CD4-positive, alpha-beta T cell treated with Interleukin-15 for 4 hours (primary cell): ENCODE results near the gene NFATC1.

Source experiments
- DNase-seq: peaks from one replicate; pipeline ENCODE4 v3.0.0-alpha.2; 2020; ENCODE audit warnings: low spot score

The NFATC1 gene

DNA sequence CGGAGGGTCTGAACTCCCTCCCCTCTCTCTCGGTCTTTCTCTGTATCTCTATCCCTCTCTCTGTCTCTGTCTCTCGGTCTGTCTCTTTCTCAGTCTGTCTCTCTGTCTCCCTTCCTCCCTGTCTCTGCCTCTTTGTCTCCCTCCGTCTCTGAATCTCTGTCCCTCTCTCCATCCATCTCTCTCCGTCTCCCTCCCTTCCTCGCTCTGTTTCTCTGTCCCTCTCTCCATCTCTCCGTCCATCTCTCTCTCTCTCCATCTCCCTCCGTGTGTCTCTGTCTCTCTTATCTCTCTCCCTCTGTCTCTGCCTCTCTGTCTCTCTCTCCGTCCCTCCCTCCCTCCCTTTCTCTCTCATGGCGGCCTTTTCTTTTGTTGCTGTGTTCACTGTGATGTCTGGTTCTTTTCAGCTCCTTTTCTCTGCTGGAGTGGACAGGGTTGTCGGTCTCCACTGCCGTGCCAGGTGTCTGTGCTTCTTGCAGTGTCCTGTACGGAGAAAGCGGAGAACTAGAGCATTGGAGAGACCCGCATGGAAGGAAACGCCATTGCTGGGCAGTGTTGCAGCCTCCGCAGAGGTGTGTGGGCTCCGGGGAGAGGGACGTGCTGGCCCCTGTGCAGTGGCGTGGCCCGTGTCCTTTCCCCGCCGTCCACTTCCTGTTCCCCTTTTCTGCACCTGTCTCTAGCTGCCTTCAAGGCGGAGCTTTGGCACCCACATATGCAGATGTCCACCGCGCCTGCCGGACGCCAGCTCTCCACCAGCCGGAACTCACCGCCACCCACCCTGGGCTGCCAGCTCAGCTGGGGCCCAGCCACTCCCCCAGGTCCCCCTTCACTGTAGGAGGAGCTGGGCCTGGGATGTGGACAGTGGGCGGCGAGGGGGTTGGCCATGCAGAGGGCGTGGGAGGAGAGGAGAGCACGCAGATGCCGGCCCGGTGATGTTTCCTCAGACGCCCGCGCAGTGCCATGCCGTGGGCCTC is 113.1 kb downstream of the NFATC1 start:
- DNase-seq = no peak

DNA sequence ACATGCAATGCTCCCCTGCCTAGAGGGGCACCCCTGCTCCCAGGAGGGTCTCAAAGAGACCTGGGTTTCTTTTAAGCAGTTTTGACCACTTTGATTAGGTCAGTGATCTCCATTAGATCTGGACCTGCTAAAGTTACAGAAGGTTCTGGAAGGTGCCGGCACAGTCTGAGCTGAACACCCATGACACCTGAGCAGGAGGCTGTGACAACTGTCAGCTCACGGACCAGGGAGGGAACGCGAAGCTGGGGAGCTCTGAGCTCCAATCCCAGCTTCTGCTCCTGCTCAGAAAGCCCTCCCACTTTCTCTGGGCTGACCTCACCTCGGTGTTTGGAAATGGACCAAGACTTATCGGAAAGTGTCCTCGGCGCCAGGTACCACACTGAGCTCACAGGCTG is 113.8 kb downstream of the NFATC1 start:
- DNase-seq = no peak

DNA sequence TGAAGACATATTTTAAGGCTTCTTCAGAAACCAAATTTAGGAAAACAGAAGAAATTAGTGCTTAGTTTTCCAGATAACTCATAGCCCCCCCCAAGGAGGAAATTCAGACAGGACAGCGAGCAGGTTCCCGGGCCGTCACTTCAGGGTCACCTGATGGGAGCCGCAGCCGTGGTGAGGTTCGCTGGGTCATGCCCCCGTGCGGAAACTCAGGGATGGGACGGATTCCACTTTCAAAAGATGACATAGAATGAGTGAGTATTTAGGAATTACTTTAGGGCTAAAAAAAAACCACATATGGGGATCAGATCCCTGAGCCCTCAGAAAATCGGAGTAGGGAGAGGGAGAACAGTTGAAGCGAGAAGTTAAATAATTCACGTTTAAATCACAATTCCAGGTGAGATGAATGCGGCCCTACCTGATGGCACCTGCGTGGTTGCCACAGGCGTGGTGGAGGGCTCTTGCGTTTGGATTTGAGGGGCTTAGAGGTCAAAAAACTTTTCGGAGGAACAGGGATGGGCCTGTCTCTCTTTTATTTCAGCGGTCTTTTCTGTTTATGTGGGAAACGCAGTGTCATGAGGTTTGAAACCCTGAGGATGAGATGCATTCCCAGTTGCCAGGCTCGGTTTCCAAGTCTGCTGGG is 114.4 kb downstream of the NFATC1 start:
- no peak for DNase-seq

- DNase-seq = no peak
These were observed 115.1 kb downstream of the NFATC1 start for GRCh38 chr18:79510731-79511241.

- DNase-seq = no peak
These were observed 115.5 kb downstream of the NFATC1 start for GRCh38 chr18:79511271-79511670.

- no peak for DNase-seq
These were observed 116.1 kb downstream of the NFATC1 start for GRCh38 chr18:79511671-79512301.

- no peak for DNase-seq
These were observed 117.0 kb downstream of the NFATC1 start for GRCh38 chr18:79512461-79513380.

GRCh38 chr18:79513381-79514081 is 117.8 kb downstream of the NFATC1 start:
- no peak for DNase-seq

DNA sequence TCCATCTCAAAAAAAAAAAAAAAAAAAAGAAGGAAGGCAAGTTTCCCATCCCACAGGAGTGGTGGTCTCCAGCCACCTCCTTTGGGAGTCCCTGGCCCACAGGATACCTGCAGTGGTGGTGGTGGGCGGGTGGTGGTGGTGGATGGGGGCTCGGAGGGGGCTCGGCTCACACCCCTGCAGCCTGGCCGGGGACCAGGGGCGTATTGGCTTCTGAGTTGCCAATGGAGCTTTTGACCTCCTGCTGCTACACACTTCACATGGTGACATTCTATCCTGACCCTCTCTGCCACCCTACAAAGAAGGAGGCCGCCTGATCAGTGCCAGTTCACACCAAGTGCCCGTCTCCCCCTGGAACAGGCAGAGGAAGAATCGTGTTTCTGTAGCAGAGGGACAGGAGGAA is 119.6 kb downstream of the NFATC1 start:
- no peak for DNase-seq

DNA sequence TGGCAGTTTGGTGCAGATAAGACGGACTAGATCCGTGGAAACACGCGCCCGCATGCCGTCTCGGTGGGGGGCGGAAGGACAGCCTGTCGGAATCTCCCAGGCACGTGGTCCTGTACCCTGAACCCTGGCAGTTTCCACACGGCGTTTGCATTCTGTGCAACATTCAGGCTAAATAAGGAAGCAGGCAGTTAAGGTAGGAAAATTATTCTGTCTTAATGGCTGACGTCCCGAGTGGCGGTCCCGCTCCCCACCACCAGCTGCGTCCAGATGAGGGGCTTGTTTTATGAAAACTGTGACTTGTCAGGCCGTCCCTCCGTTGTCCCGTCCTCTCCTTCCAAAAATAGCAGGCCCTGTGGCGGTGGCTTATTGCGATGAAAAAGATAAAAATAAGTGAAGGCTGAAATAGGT is 120.2 kb downstream of the NFATC1 start:
- no peak for DNase-seq

- DNase-seq = no peak
These were observed 120.8 kb downstream of the NFATC1 start for GRCh38 chr18:79516441-79516931.

DNA sequence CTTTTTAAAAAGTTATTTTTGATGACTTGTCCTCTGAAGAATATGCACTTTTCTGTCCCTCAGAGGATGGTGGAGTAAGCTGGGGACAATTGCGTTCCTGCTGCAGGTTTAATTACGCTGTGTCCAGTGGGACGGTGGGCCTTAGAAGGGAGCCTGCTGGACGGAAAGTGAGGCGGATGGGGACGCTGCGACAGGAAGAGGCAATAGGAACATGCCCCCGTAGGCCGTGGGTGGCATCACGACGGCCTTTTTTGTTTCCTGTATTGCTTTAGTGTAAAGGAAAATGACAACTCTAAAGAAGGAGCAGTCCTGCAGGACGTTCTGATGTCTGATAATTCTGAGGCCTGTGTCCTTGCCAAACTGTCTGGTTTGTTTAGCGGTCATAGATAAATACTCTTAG is 121.6 kb downstream of the NFATC1 start:
- peak; percentile 30 for DNase-seq

DNA sequence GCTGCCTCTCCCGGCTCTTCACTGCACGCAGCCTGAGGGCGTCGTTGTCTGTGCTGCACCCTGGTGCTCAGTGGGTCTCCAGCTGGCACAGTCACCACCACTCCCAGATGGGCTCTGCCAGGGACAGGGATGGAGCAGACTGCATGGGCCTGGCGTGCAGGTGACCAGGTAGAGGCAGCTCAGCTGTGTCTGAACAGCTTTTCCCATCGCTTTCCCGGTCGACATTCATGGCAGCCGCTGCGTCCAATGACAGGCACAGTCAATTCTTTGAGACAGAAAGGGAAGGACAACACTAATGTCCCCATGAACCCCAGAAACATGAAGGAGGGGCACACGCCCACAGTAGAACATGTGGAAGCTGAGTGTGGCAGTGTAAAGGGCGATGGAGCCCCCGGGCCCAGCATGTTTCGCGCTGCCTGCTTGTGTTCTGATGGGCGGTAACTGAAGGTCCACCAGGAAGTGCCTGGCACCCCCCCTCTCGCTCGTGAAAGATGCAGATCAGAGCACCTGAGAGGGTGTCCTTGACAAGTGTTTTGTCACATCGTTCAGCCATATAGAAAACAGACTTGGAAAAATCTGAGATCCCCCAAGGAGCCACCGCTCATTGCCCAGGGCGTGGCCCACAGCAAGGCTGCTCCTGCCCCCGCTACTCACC is 122.4 kb downstream of the NFATC1 start:
- DNase-seq = no peak

DNA sequence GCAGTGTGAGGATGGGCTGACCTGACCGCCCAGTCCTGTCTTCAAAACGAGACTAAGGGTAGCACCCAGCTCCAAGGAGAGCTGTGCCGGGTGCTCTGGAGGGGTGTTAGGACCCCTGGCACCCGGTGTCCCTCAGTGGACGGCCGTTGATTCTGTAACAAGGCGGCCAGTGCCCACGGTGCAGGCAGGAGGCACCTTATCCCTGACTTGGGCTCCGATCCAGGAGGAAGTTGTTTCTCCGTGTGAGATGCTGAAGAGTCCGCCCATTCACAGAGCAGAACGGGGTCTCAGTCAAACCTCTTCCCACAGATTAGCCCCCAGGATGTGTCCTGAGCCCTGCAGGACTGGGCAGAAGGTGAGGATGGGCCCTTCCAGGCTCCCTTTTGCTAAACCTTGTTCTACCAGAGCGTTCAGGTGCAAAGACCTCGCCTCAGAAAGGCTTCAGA is 123.0 kb downstream of the NFATC1 start:
- no peak for DNase-seq

GRCh38 chr18:79519751-79520477 is 124.2 kb downstream of the NFATC1 start:
- peak; percentile 26 for DNase-seq

DNA sequence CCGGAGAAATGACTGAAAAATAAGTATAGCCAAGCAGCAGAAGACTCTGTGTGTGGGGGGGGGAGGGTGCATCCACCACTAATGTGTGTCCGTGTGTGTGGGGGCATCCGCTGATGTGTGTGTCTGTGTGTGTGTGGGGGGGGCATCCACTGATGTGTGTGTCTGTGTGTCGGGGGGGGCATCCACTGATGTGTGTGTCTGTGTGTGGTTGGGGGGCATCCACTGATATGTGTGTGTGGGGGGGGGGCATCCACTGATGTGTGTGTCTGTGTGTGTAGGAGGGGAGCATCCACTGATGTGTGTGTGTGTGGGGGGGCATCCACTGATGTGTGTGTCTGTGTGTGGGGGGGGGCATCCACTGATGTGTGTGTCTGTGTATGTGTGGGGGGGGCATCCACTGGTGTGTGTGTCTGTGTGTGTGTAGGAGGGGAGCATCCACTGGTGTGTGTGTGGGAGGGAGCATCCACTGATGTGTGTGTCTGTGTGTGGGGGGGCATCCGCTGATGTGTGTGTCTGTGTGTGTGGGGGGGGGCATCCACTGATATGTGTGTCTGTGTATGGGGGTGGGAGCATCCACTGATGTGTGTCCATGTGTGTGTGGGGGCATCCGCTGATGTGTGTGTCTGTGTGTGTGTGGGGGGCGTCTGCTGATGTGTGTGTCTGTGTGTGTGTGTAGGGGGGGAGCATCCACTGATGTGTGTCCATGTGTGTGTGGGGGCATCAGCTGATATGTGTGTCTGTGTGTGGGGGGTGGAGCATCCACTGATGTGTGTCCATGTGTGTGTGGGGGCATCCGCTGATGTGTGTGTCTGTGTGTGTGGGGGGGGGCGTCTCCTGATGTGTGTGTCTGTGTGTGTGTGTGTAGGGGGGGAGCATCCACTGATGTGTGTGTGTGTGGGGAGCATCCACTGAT is 125.0 kb downstream of the NFATC1 start:
- no peak for DNase-seq

DNA sequence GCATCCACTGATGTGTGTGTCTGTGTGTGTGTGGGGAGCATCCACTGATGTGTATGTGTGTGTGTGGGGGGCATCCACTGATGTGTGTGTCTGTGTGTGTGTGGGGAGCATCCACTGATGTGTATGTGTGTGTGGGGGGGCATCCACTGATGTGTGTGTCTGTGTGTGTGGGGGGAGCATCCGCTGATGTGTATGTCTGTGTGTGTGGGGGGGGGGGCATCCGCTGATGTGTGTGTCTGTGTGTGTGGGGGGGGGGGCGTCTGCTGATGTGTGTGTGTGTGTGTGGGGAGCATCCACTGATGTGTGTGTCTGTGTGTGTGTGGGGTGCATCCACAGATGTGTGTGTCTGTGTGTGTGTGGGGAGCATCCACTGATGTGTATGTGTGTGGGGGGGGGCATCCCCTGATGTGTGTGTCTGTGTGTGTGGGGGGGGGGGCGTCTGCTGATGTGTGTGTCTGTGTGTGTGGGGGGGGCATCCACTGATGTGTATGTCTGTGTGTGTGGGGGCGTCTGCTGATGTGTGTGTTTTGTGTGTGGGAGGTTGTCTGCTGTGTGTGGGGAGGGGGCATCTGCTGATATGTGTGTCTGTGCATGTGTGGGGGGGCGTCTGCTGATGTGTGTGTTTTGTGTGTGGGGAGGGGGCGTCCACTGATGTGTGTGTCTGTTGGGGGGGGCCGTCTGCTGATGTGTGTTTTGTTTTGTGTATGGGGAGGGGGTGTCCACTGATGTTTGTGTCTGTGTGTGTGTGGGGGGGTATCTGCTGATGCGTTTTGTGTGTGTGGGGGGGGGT is 125.9 kb downstream of the NFATC1 start:
- no peak for DNase-seq
